Right atrium auricular region (tissue), 2 donors: Measurements from ENCODE around the gene GALNS. TPM values are rescaled to one million over a fixed set of nuclear protein-coding genes. Genes with fewer than 3 reads are reported as not detected.

ENCODE experiments used
- DNase-seq: peaks from one replicate; pipeline ENCODE4 v3.0.0-alpha.2; 2019; ENCODE audit warnings: low spot score
- H3K27ac ChIP-seq, 2 donors: fragments of 200-600 bp; sonication (generic); 1 replicate in 1 of 2; 2 replicates in 1 of 2; pipeline ENCODE4 v1.5.1; 2016 to 2019
- H3K27me3 ChIP-seq, 2 donors: fragments of 200-600 bp; sonication (generic); one replicate each; pipeline versions ENCODE4 v1.5.1 to v1.6.0; 2017 to 2019
- H3K36me3 ChIP-seq: fragments of 200-600 bp; sonication (generic); one replicate; pipeline ENCODE4 v1.5.1; 2016
- H3K4me1 ChIP-seq, 2 donors: fragments of 200-600 bp; sonication (generic); one replicate each; pipeline versions ENCODE4 v1.5.1 to v1.6.0; 2017 to 2019
- H3K4me3 ChIP-seq, 2 donors: fragments of 200-600 bp; sonication (generic); 1 replicate in 1 of 2; 2 replicates in 1 of 2; pipeline ENCODE4 v1.5.1; 2017 to 2019; ENCODE audit warnings: mild to moderate bottlenecking in 1 of 2, moderate library complexity in 1 of 2
- H3K9me3 ChIP-seq, 2 donors: fragments of 200-600 bp; sonication (generic); one replicate each; pipeline ENCODE4 v1.5.1; 2019
- total RNA-seq, 2 donors: library from RNA; depleted of rRNA; stranded (reverse); fragments of >200 nt; gene quantifications; one replicate each; pipeline ENCODE4 v1.1.0, GENCODE V29; 2016
- TF ChIP-seq, protein P1 (sequence below), 2 donors: fragments of 200-600 bp; sonication (generic); IDR thresholded peaks; one replicate each; pipeline ENCODE4 v1.5.1; 2019; ENCODE audit warnings: antibody characterized with exemption in 2 of 2

The GALNS gene
- total RNA-seq, 2 donors from 2014 or later: 12.6 to 18.8 TPM

DNA sequence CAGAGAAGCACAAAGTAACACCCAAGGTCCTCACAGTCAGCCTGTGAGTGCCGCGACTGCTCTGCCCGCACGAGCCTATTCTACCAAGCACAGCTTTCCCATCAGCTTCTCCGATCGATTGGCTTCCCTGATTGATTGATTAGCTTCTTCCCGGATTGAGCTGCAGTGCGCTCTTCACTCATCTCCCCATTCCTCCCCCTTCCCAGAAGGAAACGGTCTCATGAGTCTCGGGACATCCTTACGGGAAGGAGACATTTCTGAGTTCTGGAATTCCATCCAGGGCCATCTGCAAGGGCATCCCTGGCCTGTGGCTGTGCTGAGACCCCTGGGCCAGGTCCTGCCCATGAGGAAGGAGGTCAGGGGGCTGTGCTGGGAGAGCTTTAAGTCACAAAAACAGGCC is 89.8 kb downstream of the GALNS start:
- H3K27ac ChIP-seq: no peak overlapping the region
- TF ChIP-seq, protein P1, sequence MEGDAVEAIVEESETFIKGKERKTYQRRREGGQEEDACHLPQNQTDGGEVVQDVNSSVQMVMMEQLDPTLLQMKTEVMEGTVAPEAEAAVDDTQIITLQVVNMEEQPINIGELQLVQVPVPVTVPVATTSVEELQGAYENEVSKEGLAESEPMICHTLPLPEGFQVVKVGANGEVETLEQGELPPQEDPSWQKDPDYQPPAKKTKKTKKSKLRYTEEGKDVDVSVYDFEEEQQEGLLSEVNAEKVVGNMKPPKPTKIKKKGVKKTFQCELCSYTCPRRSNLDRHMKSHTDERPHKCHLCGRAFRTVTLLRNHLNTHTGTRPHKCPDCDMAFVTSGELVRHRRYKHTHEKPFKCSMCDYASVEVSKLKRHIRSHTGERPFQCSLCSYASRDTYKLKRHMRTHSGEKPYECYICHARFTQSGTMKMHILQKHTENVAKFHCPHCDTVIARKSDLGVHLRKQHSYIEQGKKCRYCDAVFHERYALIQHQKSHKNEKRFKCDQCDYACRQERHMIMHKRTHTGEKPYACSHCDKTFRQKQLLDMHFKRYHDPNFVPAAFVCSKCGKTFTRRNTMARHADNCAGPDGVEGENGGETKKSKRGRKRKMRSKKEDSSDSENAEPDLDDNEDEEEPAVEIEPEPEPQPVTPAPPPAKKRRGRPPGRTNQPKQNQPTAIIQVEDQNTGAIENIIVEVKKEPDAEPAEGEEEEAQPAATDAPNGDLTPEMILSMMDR (IDR thresholded peaks at IDR 0.05): no peak
- H3K9me3 ChIP-seq: no peaks in the 10 kb centered on the region
- H3K36me3 ChIP-seq: no peaks in the 10 kb centered on the region
- peaks cover 0 to 51% of the 10 kb centered on the region in 2 donors for H3K4me1 ChIP-seq
- no peaks in the 10 kb centered on the region for H3K27me3 ChIP-seq
- DNase-seq: no peak
- H3K4me3 ChIP-seq: no peak overlapping the region

DNA sequence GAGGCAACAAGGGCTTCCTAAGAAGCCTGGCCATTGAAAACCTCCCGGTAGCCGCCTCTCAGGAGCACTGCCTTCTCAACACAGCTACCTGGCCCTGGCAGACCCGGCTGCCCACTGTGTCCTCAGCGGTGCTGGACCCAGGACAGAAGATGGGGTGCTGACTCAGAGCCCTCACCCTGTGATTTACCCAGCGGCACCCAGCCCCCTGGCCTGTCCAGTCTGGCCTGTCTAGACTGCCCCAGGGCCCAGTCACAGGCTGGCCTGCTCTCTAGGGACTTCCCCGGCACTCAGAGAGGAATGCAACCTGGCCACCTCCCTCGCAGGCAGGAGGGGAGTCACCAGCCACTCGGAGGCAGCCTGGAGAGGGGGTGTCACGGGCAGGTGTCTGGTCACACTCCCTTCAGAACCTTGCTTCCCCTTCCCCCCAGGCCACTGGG is 91.8 kb downstream of the GALNS start:
- Histone ChIP-seq H3K27me3 (no peaks in the 10 kb centered on the region), H3K4me1 (peaks cover 0 to 43% of the 10 kb centered on the region in 2 donors), H3K27ac (no peak overlapping the region), H3K4me3 (no peak overlapping the region), H3K36me3 (no peaks in the 10 kb centered on the region), H3K9me3 (no peaks in the 10 kb centered on the region)
- TF ChIP-seq, protein P1 (IDR thresholded peaks at IDR 0.05): no peak
- no peak for DNase-seq

DNA sequence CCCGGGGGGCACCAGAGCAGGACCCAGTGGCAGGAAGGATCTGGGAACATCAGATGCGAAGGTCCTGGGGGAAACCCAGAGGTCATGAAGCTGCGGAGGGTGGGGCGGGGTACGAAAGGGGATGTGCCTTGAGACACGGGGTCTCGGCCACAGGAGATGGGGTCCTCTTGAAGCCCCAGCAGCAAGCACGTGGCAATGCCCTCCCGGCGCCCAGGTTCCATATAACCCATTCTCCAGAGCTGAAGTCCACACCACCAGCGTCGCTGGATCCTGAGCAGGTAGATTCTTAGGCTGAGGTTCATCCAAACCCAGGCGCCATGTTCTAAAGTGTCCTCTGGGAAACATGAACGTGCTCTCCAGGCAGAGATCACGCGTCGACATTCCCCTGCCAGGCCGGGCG is 92.7 kb downstream of the GALNS start:
- peaks cover 0 to 43% of the 10 kb centered on the region in 2 donors for H3K4me1 ChIP-seq
- H3K9me3 ChIP-seq: no peaks in the 10 kb centered on the region
- no peak for DNase-seq
- no peaks in the 10 kb centered on the region for H3K36me3 ChIP-seq
- no peaks in the 10 kb centered on the region for H3K27me3 ChIP-seq
- TF ChIP-seq, protein P1 (IDR thresholded peaks at IDR 0.05): no peak
- H3K4me3 ChIP-seq: no peak overlapping the region
- no peak overlapping the region for H3K27ac ChIP-seq

Other genes starting within 250 kb of the GALNS start
- not detected for gene IL17C, start 218.4 kb downstream of the GALNS start, total RNA-seq
- gene CYBA, start 205.9 kb downstream of the GALNS start, total RNA-seq: 100 to 1,000 TPM in 1 of 2 donors, 10 to 100 TPM in 1; 82.0 to 132 TPM
- 10 to 100 TPM; 21.5 to 23.1 TPM for gene MVD, start 193.9 kb downstream of the GALNS start, total RNA-seq
- 1 to 10 TPM; 1.0 to 1.6 TPM for gene SNAI3, start 170.4 kb downstream of the GALNS start, total RNA-seq
- gene RNF166, start 150.5 kb downstream of the GALNS start, total RNA-seq: 10 to 100 TPM; 16.9 to 19.4 TPM
- gene CTU2, start 150.4 kb downstream of the GALNS start, total RNA-seq: 1 to 10 TPM; 7.1 to 8.2 TPM
- 10 to 100 TPM; 37.7 to 73.2 TPM for gene PIEZO1, start 71.7 kb downstream of the GALNS start, total RNA-seq
- gene CDT1, start 53.2 kb downstream of the GALNS start, total RNA-seq: 1 to 10 TPM in 1 of 2 donors, under 1 TPM in 1; 0.39 to 1.3 TPM
- gene APRT, start 45.0 kb downstream of the GALNS start, total RNA-seq: 10 to 100 TPM; 50.6 to 90.4 TPM
- gene TRAPPC2L, start 180 bp upstream of the GALNS start, total RNA-seq: 10 to 100 TPM; 30.7 to 33.0 TPM
- not detected for gene PABPN1L, start 9.7 kb upstream of the GALNS start, total RNA-seq
- gene CBFA2T3, start 120.3 kb upstream of the GALNS start, total RNA-seq: 1 to 10 TPM; 1.1 to 2.6 TPM
- 10 to 100 TPM; 13.4 to 15.9 TPM for gene ACSF3, start 236.9 kb upstream of the GALNS start, total RNA-seq